Brain microvascular endothelial cell (primary cell): ENCODE data around the gene SH3BP4.

Source experiments
- DNase-seq: peaks from one replicate; pipeline ENCODE4 v3.0.0-alpha.2; 2020
- H3K27ac ChIP-seq: fragments of 250-450 bp; sonication (Bioruptor Pico); 2 replicates; pipeline ENCODE4 v1.5.1; 2020; ENCODE audit warnings: mild to moderate bottlenecking, moderate library complexity
- H3K27me3 ChIP-seq: fragments of 250-450 bp; sonication (Bioruptor Pico); replicated peaks from 2 replicates; pipeline ENCODE4 v1.5.1; 2020; ENCODE audit warnings: mild to moderate bottlenecking
- H3K36me3 ChIP-seq: fragments of 250-450 bp; sonication (Bioruptor Pico); replicated peaks from 2 replicates; pipeline ENCODE4 v1.5.1; 2020; ENCODE audit warnings: mild to moderate bottlenecking
- H3K4me3 ChIP-seq: 2 replicates; pipeline ENCODE4 v1.5.1; 2011; ENCODE audit warnings: low read depth, mild to moderate bottlenecking, control low read depth, low read length, moderate library complexity
- in situ Hi-C: cut with HindIII; loops from 2 replicates; pipeline ENCODE4 v1.10.0; 2017; ENCODE audit warnings: low sequenced_read_pairs, low pct_ligation_motif_present
- TF ChIP-seq, protein P1 (sequence below): IDR thresholded peaks from 2 replicates; pipeline ENCODE4 v1.5.1; 2011; ENCODE audit warnings: low read depth, mild to moderate bottlenecking, moderate library complexity, low read length, control low read depth, inconsistent platforms; ENCODE audit errors: missing control alignments

The SH3BP4 gene

DNA sequence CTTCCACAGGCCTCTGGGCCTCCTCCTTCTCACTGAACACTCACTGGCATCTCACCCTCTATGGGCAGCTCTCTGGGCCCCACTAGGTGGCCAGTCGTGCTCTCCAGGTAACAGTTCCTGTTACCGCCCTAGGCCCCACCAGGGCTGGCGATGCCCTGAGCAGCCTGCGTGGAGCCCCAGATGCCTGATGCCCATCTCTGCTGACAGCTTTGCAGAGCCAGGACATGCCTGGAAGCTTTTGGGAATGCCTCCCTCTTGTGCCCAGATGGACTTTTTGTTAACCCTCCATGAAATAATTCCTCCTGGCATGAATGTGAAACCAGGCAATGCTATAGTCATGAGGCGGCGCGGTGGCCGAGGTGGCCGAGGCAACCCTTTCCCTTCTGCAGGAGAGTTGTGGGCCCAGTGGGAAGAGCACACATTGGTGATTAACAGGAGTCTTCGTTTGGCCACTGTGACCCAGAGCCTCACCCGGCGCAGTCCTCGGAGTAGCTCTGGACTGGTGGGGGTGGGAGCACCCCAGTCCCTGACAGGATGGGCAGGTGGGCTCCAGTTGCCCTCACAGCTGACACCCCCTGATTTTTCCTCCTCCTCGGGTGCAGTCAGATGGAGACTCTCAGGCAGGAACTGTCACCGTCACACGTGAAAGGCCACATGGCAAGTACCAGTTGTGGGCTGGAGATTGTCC lies 80.0 kb downstream of the SH3BP4 start:
- no peaks in the 10 kb centered on the region for H3K27me3 ChIP-seq
- in situ Hi-C loops, result no loop called here
- DNase-seq, result no peak
- H3K36me3 ChIP-seq, result peaks cover 14% of the 10 kb centered on the region
- TF ChIP-seq, protein P1, sequence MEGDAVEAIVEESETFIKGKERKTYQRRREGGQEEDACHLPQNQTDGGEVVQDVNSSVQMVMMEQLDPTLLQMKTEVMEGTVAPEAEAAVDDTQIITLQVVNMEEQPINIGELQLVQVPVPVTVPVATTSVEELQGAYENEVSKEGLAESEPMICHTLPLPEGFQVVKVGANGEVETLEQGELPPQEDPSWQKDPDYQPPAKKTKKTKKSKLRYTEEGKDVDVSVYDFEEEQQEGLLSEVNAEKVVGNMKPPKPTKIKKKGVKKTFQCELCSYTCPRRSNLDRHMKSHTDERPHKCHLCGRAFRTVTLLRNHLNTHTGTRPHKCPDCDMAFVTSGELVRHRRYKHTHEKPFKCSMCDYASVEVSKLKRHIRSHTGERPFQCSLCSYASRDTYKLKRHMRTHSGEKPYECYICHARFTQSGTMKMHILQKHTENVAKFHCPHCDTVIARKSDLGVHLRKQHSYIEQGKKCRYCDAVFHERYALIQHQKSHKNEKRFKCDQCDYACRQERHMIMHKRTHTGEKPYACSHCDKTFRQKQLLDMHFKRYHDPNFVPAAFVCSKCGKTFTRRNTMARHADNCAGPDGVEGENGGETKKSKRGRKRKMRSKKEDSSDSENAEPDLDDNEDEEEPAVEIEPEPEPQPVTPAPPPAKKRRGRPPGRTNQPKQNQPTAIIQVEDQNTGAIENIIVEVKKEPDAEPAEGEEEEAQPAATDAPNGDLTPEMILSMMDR, result no peak
- H3K27ac ChIP-seq, result no peak overlapping the region
- H3K4me3 ChIP-seq, result no peak overlapping the region

DNA sequence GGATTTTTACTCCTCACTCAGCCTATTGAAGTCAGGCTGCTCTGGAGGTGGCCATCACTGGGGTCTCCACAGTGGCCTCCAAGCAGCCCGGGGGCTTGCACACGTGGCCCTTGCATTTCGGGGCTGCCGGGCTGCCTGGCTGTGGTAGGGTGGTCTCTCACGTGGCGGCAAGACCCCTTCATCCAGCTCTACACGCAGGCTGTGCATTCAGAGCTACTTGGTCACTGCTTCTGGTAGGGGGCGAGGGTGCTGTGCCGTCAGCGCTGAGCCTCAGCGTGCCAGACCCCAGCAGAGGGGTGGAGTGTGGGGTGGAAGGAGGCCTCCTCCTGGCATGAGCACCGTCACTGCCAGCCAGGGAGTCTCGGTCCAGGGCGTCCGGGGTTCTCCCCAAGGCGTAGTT lies 80.6 kb downstream of the SH3BP4 start:
- TF ChIP-seq, protein P1, result no peak
- Histone ChIP-seq H3K27ac (no peak overlapping the region), H3K4me3 (no peak overlapping the region), H3K36me3 (peaks cover 14% of the 10 kb centered on the region), H3K27me3 (no peaks in the 10 kb centered on the region)
- no peak for DNase-seq
- in situ Hi-C loops, result no loop called here

DNA sequence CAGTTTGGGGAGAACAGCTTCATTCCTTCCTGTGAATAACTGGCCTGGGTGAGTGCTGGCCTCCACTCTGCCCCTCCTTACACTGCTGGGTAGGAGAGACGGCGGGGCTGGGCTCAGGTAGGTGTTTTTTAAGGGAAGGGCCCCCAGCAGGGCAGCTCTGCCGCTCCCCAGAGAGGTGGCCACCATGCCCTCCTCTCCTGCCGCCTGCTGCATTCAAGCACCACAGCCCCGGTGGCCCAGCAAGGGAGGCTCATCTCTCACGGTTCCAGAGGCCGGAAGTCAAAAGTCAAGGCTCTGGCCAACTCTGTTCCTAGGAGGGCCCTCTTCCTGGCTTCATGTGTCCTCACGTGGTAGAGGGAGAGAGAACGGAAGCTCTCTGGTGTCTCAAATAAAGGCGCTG lies 81.1 kb downstream of the SH3BP4 start:
- H3K36me3 ChIP-seq, result peaks cover 14% of the 10 kb centered on the region
- no peak overlapping the region for H3K27ac ChIP-seq
- in situ Hi-C loops, result no loop called here
- DNase-seq, result no peak
- TF ChIP-seq, protein P1, result no peak
- no peaks in the 10 kb centered on the region for H3K27me3 ChIP-seq
- H3K4me3 ChIP-seq, result no peak overlapping the region

DNA sequence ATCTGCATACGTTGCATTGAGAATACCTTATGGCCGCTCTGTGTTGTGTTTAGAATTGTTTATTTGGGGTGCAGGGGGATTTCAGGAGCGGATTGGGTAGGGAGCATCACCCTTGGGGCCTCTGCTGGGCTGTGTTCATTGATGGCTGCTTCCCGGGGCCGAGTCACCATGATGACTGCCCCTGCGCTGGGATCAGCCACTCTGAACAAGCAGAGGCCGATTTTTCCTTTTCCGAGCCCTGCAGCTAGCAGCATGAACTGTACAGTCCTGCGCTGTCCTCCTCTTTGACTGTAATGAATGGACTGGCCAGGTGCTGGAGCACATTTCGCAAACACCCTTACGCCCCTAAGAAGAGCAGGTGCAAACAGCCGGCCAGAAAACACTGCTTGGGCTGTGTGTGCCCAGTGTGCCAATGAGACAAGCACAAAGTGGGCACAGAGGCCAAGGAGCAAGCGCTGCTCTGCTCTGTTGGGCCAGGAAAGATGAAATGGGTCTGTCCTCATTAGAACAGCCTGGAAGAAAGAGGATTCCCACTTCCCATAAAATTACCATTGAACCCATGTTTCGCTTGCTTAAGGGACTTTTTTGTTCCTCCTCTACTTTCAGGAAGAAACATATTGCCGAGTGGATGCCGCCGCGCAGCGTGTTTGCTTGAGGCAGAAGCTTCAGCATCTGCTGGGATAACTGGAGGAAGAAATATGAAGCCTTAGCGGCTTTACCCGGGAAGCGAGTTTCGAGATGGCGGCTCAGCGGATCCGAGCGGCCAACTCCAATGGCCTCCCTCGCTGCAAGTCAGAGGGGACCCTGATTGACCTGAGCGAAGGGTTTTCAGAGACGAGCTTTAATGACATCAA lies 82.7 kb downstream of the SH3BP4 start:
- Histone ChIP-seq H3K27ac (no peak overlapping the region), H3K27me3 (no peaks in the 10 kb centered on the region), H3K36me3 (peaks cover 18% of the 10 kb centered on the region), H3K4me3 (no peak overlapping the region)
- DNase-seq, result no peak
- TF ChIP-seq, protein P1, result no peak
- in situ Hi-C loops, result no loop called here

DNA sequence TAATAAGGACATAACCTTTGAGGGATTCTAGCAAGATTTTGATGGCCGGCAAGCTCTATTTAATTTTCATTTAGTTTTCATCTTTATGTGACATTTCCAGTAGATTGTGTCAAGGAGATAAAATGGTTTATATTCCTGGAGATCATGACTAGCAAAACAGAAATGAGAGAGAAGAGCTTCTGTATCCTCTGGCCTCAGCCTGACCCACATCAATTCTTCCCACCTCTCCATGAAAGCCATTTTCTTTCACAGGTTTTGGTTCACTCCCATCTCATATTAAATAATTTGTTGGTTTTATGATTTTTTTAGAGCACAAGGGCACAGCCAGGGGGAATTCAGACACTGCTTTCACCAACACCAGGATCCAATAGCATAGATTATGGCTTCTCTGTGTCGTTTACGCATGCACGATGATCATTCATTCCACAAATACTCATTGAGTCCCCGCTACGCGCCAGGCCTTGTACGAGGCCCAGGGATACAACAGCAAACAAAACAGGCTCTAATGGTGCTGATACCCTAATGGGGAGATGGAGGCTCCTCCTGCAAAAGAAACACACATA lies 85.9 kb downstream of the SH3BP4 start:
- H3K36me3 ChIP-seq, result peaks cover 40% of the 10 kb centered on the region
- no peaks in the 10 kb centered on the region for H3K27me3 ChIP-seq
- no peak for DNase-seq
- in situ Hi-C loops, result no loop called here
- H3K4me3 ChIP-seq, result no peak overlapping the region
- no peak overlapping the region for H3K27ac ChIP-seq
- TF ChIP-seq, protein P1, result no peak
